CD4-positive, alpha-beta T cell treated with Interleukin-21 for 1 hour (primary cell): ENCODE results near the gene PARL.

Experiments
- DNase-seq: peaks from one replicate; pipeline ENCODE4 v3.0.0-alpha.2; 2020

The PARL gene, protein sequence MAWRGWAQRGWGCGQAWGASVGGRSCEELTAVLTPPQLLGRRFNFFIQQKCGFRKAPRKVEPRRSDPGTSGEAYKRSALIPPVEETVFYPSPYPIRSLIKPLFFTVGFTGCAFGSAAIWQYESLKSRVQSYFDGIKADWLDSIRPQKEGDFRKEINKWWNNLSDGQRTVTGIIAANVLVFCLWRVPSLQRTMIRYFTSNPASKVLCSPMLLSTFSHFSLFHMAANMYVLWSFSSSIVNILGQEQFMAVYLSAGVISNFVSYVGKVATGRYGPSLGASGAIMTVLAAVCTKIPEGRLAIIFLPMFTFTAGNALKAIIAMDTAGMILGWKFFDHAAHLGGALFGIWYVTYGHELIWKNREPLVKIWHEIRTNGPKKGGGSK

DNA sequence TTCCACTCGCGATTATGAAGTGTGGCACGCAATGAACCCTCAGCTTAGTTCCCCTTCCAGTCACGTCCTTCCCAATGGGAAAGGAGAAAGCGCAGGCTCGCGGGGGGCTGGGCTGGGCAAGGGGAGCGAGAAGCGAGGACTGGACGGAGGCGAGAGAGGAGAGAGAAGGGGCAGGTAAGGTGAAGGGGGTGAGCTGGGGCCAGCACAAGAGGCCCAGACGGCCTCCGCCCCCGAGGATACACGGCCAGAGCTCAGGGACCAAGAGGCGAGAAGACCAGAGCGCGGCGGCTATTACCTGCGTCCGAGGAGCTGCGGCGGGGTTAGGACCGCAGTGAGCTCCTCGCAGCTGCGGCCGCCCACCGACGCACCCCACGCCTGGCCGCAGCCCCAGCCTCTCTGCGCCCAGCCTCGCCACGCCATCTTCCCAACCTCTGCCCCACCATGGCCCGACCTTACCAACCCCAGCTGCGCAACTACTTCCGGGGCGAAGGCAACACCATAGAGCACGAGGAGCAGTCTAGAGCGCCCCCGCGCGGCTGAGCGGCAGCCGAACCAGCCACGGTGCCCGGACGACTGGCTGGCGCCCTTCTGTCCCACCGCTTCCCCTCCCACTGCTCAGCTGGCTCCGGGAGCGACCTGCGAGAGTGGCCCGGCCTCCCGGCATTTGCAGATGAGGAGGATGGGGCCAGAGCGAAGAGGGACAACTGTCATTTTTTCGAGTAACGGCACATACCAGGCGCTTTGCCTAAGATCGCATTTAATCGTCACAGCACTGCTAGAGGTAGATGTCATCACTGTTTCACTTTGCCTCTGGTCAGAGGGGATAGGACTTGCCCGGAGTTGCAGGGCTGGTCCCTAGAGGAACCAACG, at the start of gene PARL:
Gene PARL, minus strand, starts transcription at position 454 of the 870 bp plus-strand sequence. Its CDS starts 34 bp downstream, at position 420.
- DNase-seq = peak; percentile 95

DNA sequence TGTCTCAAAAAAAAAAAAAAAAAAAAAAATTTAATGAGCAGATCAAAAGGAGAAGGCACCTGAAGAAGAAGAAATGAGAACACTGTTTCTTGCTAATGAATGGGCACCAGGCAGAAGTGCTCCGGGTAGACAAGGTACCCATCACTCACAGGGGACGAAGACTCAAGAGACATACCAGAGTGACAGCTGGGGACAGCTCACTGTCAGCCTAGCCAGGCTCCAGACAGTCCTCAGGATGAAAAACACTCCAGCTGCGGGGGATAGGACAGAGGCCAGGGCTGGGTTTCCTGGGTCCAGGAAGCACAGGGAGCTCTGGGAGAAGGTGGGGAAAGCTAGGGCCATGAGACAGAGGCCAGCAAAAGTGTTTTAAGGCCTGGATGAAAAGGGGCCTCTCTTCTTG, 48.5 kb upstream of the PARL start:
- DNase-seq = no peak

DNA sequence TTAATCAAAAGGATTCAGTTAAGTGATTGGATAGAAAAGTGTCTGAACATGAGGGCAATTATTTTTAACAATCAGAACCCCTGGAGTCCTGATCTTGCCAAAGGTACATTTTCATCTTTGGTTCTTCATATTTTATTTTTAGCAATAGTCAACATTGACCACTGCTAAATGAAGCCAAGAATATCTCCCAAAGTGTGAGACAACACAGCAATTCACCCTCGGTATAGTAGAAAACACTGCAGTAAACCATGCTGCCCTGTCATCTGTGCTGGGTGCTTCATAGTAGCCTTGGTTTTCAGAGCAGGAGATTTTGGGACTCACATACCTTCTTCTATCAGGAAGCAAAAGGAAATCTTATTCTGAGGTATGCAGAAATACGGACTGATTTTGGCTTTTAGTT, 47.2 kb upstream of the PARL start:
- no peak for DNase-seq

DNA sequence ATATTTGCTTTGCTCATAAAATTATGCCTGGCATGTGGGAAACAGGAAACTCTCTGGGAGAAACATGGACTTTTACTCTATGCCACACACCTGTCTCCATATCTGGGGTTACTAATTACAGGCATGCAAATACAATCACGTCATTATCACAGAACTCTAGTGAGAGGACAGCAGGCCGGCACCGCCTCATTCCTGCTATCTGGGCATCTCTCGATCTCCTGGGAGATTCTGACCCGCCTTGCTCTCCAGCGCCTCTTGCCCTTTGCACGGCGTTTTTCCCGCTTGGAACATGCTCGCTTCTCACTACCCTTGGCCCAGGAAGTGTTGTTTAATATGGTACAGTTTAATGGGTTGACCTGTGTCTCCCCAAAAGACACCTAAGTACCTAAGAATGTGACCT, 45.4 kb upstream of the PARL start:
- no peak for DNase-seq

DNA sequence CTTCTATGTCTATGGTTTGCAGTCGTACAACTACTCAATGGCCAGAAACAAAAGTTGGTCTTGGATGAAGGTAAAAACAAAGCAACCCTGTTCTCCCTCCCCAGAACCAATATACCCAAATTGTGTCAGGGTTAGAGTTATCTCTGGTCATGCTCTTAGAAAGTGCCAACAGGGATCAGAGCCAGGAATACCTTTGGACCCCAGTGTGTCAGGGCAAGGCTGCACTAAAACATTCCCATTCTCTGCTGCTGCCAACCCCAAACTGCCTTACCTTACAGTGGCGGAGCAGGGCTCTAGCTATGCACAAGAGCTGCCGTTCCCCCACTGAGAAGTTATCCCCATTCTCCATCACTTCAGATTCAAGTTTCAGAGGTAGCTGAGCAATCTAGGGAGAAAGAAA, 42.4 kb upstream of the PARL start:
- DNase-seq = no peak

DNA sequence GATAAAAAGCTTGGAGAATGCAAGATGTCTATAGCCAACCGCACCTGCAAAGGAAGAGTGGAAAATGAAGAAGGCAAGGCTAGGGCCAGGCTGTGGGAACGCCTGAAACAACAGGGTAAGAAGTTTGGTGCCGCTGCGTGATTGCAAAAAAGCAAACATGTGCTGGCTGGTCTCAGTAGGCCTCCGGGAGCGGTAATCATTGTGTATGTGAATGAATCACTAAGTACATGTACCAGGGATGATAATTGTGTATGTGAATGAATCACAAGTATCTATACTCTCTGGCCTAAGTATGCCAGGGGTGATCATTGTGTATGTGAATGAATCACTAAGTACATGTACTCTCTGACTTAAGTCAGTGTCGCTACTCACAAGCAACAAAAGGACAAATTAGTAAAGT, 40.3 kb upstream of the PARL start:
- DNase-seq = no peak

DNA sequence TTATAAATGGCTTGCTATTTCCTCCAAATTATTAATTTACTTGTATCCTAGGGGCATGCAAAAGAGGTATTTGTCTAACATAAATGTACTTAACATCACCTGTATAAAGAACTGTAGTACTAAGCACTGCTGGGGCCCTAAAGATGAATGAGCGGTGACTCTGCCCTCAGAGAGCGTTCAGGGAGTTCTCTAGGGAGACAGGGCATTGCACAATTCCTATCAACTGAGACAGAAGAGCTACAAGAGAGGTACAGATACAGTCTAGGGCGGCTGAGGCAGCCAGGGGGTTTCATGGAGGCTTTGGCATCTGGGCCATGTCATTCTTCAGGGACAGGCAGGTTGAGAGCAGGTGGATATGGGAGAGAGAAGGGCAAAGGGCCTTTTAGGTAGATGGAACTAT, 39.9 kb upstream of the PARL start:
- DNase-seq = no peak

DNA sequence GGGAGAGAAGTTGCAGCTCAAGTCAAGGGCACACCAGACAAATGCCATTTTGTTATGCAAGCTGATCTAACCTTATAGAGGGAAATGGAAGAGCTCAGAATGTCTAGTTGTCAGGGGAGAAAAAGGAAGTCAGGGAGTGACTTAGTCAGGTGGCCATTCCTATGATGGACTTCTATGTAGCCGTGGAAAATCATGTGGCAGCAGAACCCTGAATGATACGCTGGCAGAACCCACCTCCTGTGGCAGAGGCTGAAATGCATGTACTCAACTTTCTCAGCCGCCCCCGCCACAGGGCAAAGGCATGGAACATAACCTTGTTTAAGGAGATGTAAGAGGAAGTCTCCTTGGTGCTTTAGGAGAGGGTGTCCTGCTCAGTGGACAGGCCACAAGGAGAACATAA, 37.7 kb upstream of the PARL start:
- DNase-seq = no peak

DNA sequence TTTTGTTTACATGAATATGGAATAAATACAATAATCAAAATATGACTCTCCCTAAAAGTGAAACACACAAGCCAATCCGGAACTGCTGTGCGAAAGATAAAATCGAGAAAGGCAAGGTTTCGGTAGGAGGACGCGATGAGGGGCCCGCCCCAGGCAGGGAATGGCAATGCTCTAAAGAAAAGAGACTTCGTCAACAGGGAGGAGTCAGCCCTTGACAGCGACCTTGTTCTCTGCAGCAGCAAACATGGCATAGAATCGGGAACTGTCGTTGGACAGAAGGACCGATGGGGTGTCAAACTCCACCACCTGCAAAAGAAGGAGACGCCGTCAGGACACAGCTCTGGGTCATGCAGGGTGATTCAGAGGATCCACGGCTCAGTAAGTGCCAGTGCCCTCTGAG, 36.4 kb upstream of the PARL start:
- DNase-seq = no peak

DNA sequence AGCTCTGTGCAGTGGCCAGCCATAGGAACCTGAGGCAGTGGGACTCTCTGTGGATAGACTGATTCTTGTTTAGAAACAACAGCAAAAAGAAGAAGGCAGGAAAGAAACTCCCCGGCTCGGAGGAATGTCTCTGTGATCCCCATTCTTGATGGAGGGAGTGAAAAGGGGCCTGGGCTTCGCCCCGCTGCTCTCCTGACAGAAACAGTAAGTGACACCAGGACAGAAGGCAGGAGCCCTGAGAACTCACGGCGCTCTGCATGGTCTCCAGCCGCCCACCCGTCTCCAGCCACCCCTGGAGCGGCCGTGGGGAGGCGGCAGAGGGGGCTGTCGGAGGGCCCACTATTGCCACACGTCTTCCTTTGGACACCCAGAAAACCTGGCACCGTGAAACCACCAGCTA, 35.7 kb upstream of the PARL start:
- no peak for DNase-seq

DNA sequence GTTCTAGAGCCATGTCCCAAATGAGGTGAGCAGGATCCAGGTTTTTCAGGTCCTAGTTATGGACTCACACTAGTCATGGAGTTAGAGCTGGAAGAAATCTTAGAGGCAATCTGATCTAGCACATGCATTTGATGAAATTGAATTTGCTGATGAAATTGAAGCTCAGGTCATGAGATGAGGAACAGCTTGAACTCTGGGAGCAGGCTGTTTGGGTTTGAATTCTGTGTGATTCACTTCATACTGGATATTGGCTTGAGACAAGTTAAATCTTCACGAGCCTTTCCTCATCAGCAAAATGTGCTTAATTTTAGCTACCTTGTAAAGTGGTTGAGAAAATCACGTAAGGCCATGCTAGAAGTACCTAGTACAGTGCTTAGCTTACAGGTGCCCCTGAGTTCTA, 33.5 kb upstream of the PARL start:
- DNase-seq = no peak

DNA sequence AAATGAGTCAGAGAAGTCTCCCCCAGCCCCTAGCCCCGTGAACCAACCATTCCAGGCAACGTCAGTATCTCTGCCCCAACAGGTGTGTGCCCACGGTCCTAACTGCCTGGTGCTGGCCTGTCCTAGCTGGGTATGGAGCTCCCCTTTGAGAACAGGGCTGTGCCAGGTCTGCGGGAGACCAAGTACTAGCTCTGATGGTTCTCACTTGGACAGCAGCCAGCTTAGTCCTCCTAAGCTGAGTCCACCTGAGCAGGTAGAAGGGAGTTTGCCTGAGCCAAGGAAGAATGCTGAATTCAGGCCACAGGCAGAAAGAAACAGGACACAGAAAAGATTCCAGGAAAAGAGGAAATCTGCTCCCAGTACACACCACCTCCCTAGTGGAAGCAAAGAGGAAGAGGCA, 33.1 kb upstream of the PARL start:
- DNase-seq = no peak

DNA sequence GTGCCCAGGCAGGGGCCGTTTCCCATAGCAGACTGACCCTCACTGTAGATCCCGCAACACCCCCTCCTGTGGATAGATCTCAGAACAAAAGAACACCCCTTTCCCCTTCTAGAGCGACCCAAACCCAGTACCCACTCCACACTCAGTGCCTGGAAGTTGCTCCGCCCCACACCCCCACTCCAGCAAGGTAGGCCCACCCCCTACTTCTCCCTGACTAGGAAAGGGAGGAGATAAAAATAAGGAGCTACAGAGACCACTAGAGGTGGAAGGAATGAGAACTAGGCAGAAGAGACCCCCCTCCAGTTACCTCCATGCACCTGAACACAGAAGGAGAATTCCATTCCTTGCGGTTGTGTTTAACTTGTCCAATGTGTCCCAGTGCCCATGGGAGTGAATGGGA, 30.2 kb upstream of the PARL start:
- DNase-seq = no peak

DNA sequence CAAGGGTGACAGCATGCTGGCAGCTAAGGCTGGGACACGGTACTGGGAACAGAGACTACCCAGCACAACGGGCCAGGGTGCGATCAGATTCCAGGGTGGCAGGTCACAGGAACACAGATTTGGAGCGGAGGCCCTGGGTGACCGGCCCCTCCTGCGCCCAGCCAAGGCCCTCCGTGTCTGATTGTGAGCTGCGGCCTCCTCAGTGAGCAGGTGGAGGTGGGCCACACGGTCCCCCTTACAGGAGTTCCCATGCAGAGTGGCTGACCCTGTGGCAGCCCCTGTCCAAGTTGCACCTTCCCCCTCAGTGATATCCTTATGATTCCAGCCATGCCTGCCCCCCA, 28.9 kb upstream of the PARL start:
- no peak for DNase-seq

DNA sequence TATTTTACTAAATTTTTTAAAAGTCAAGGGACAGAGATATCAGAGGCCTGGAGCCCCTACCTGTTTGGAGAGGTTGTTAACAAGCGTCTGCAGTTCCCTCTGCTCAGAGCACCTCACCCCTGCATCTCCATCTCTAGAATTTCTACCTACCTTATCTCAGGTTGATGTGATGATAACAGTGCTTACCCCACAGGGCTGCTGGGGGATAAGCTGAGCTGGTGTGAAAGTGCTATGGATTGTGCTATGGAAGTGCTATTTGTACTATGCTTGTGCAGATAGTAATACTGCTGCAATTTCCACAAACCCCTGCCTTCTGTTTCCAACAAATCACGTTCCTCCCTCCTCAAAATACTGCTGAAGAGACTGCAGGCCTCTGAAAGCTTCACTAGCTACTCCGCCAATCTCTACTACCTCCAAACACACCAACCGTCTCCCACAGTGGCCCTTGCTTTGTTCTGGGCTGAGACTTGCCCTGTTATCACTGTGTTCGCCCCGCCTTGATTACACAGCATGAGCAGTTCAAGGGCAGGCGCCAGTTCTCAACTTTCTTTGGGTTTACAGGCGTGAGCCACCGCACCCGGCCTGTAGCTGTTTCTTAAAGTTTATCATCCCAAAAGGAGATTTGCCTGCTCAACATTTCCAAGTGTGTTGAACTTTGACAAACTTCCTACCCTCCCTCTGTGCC, 28.4 kb upstream of the PARL start:
- DNase-seq = no peak

DNA sequence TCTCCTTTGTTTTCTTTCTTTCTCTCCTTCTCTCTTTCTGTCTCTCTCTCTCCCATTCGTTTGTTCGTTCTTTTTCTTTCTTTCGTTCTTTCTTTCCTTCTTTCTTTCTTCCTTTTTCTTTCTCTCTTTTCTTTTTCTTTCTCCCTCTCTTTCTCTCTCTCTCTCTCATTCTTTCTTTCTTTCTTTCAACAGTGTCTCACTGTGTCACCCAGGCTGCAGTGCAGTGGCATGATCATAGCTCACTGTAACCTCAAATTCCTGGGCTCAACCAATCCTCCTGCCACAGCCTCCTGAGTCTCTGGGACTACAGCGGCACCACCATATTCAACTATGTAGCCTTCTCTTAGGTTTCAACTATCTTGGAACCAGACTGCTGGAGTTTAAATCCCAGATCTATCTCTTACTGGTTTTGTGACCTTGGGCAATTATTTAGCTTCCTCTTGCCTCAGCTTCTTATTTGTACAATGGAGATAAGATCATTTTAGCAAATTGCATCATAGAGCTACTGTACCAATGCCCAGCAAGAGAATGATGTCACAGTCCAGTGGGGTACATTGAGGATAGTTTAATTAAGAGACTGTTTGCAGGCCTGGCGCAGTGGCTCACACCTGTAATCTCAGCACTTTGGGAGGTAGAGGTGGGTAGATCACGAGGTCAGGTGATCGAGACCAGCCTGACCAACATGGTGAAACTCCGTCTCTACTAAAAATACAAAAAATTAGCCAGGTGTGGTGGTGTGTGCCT, 27.3 kb upstream of the PARL start:
- DNase-seq = no peak

DNA sequence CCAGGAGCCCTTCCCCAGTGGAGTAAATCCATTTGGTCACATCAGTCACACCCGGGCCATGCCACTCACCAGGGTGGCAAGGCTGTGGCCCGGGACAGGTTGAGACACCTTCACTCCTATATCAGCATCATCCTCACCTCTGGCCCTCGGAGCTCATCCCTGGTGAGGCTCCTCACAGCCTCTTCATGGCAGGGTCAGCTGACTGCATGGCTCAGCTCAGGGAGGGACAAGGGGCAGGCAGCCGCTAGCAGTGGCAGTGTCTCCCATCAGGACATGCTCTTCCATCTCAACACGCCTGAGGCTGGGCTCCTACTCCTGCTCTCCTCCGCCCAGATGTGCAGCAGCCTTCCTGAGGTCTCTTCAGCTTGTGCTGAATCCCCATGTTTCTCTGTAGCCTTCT, 26.4 kb upstream of the PARL start:
- DNase-seq = no peak

DNA sequence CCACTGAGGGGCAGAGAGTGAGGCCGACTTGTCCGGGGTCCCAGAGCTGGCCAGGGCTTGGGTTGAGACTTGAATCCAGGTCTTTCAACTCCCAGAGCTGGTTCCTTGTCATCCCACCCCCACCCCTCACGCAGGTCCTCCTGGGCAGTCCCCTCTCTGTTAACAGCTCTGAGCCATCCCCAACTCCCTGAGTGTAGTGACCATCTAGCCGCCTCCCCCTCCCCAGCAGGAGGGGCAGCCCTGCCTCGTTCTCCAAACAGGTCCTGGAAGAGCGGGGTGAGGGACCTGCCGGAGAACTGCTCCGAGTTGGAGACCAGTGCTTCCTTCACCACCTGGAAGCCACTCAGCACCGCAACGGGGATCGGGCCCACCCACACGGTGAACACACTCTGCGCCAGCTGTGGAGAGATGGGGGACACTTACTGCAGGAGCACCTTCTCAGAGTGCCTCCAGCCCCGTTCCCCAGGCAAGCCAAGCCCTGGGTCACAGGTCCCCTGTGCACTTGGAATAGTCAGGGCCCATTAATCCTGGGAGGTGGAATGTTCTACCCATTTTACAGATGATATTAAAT, 24.4 kb upstream of the PARL start:
- DNase-seq = no peak

DNA sequence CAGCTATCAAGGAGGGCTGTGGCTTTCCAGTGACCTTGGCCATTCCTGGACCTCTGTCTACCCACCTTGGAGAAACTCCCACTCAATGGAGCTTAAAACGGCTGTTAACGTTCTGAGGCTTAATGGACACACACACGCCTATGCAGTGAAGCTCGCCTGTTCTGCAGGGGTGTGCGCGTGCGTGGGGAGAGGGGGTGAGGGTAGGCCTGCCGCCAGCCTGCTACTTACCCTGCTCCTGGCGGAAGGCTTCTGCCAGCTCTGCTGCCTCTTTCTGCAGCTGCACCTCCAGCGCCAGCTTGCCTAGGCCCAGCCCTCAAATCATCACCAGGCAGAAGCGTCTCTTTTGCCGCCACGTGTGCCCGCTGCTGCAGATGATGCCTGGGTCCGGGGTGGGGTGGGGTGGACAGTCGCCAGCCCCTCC, 23.2 kb upstream of the PARL start:
- no peak for DNase-seq

DNA sequence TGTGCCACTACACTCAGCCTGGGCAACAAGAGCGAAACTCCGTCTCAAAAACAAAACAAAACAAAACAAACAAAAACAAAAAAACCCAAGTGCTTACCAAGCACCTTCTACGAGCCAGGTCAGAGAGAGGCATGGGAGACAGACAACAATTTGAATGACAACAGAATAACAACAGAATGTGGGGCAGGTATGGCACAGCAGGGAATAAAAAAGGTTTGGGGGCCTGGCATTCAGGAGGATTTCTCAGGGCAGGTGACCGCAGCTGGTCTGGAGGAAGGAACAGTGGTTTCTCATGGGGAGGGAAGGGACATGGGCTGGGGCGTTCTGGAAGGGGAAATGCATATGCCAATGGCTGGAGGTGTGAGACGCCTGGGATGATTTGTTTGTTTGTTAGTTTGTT, 22.5 kb upstream of the PARL start:
- DNase-seq = no peak

DNA sequence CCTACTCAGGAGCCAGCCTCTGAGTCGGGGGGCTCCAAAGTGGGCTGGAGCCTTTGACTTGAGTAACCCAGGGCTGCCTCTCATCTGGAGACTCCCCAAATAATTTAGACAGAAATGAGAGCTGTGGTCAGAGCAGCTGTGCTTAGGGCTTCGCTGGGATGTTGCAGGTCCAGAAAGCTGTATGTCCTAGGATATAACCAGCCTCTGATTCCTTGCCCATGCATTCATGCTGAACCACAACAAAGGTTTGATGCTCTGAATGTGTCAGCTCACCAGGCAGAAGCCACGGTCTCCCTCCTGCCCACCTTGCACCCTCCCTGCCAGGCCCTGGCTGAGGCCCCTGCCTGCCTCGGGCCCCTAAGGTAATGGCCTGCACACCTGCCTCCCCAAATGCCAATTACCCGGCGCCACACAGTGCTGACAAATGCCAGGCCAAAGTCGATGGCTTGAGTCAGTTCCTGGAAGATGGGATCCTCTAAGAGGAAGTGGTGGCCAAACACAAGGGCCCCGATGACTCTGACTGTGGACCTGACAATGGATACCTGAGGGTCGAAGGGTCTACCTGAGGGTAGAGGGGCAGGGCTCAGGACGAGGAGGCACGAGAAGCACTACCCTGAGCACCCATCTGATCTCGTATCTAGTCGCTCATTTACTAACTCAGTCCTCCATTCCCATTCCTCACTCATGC, 21.7 kb upstream of the PARL start:
- DNase-seq = no peak
